MM.1S (cell line): ENCODE results near the gene DZANK1.

Source experiments
- CTCF ChIP-seq: fragments of 300-600 bp; sonication (generic); IDR thresholded peaks from 2 replicates; pipeline ENCODE4 v1.5.1; 2016; ENCODE audit warnings: antibody characterized with exemption, low read length, mixed read lengths
- EZH2 ChIP-seq: fragments of 300-600 bp; sonication (generic); optimal IDR thresholded peaks from 2 replicates; pipeline ENCODE3; 2017; ENCODE audit warnings: low read depth, mild to moderate bottlenecking, antibody characterized with exemption, low read length, mixed read lengths

- no peak for TF ChIP-seq CTCF
- no peak for TF ChIP-seq EZH2
Measured at GRCh38 chr20:18456600-18456999, 10.2 kb downstream of the DZANK1 start.
